Fibroblast of pulmonary artery (primary cell): ENCODE results near the gene WNT5A.

Source experiments
- DNase-seq: peaks from one replicate; pipeline ENCODE4 v3.0.0-alpha.2; 2010; ENCODE audit warnings: low read depth
- H3K4me3 ChIP-seq: replicated peaks from 2 replicates; pipeline ENCODE4 v1.5.1; 2011; ENCODE audit warnings: low read depth, mild to moderate bottlenecking, control low read depth, low read length, moderate library complexity
- TF ChIP-seq, protein P1 (sequence below): IDR thresholded peaks from 2 replicates; pipeline ENCODE4 v1.5.1; 2011; ENCODE audit warnings: mild to moderate bottlenecking, control low read depth, low read length, inconsistent platforms; ENCODE audit errors: missing control alignments

The WNT5A gene

GRCh38 chr3:55439657-55440056, 47.4 kb downstream of the WNT5A start:
- no peak for DNase-seq
- TF ChIP-seq, protein P1, sequence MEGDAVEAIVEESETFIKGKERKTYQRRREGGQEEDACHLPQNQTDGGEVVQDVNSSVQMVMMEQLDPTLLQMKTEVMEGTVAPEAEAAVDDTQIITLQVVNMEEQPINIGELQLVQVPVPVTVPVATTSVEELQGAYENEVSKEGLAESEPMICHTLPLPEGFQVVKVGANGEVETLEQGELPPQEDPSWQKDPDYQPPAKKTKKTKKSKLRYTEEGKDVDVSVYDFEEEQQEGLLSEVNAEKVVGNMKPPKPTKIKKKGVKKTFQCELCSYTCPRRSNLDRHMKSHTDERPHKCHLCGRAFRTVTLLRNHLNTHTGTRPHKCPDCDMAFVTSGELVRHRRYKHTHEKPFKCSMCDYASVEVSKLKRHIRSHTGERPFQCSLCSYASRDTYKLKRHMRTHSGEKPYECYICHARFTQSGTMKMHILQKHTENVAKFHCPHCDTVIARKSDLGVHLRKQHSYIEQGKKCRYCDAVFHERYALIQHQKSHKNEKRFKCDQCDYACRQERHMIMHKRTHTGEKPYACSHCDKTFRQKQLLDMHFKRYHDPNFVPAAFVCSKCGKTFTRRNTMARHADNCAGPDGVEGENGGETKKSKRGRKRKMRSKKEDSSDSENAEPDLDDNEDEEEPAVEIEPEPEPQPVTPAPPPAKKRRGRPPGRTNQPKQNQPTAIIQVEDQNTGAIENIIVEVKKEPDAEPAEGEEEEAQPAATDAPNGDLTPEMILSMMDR: no peak
- H3K4me3 ChIP-seq: no peak overlapping the region

- DNase-seq: no peak
- TF ChIP-seq, protein P1: no peak
- no peak overlapping the region for H3K4me3 ChIP-seq
Observed at GRCh38 chr3:55436644-55437043, 50.5 kb downstream of the WNT5A start.

- no peak overlapping the region for H3K4me3 ChIP-seq
- no peak for DNase-seq
- TF ChIP-seq, protein P1: no peak
Observed at GRCh38 chr3:55435491-55435890, 51.6 kb downstream of the WNT5A start.

GRCh38 chr3:55434789-55435188, 52.3 kb downstream of the WNT5A start:
- no peak overlapping the region for H3K4me3 ChIP-seq
- TF ChIP-seq, protein P1: peak; percentile 69
- peak; percentile 55 for DNase-seq

DNA sequence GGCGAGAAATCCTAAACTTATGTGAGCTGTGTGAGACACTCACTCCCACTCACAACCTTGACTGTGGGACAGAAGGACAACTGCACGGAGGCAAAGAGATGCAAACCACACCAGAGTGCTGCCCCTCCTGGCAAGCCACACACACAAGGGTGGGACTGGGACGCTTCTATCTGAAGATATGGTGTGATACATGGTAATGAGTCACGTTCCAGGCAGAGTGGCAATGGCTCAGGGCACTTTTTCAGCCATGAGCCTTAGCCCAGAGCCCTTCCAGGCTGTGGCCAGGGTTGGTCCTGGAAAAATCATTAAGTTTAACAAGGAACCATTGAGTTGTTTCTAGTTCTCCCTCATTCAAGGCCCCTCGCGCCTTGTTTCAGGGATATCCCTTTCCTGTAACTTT, 56.1 kb downstream of the WNT5A start:
- DNase-seq: no peak
- TF ChIP-seq, protein P1: no peak
- H3K4me3 ChIP-seq: no peak overlapping the region

- no peak for DNase-seq
- H3K4me3 ChIP-seq: no peak overlapping the region
- TF ChIP-seq, protein P1: no peak
Observed at GRCh38 chr3:55427739-55428138, 59.4 kb downstream of the WNT5A start.

DNA sequence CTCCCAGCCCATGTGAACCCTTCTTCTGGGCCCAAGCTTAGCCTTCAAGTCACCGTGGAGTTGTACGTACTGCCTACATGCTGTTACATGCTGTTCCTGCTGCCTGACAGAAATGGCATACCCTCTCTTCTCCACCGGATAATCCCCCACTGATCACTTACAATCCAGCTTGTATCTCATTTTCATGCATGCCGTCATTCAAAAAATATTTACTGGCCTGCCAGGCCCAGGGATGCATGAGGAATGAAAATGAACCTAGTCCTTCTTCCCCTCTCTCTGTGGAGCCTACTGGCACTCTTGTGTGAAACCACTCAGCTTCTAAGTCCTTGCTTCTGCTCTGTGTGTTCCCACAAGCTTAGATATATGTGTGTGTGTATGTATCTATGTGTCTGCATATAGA, 60.6 kb downstream of the WNT5A start:
- no peak overlapping the region for H3K4me3 ChIP-seq
- TF ChIP-seq, protein P1: no peak
- DNase-seq: no peak
